Ammon's horn (tissue), 1 donor: ENCODE data around the gene PATE2.

Experiments used
- DNase-seq: peaks from one replicate; pipeline ENCODE4 v3.0.0-alpha.2; 2016; ENCODE audit warnings: low spot score

The PATE2 gene

DNA sequence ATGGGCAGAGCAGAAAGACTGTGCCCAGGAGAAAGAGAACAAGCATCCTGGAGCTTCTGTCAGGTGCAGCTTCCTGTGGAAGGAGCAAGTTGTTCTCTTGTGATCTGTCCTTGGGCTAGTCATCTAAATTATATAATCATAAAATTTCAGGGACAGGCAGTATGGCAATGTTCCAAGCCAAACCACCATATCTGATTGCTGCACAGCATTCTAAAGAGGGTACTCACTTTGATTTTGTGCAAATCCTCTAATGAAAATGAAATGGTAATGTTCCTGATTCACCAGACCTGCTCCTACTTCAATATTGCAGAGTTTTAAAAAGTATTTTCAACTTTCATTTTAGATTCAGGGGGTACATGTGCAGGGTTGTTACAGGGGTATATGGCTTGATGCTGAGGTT lies at the start of gene PATE2:
TSS of gene PATE2 (minus strand) at position 101 of the 400 bp plus-strand sequence. CDS start at position 46, 55 bp downstream.
- no peak for DNase-seq

DNA sequence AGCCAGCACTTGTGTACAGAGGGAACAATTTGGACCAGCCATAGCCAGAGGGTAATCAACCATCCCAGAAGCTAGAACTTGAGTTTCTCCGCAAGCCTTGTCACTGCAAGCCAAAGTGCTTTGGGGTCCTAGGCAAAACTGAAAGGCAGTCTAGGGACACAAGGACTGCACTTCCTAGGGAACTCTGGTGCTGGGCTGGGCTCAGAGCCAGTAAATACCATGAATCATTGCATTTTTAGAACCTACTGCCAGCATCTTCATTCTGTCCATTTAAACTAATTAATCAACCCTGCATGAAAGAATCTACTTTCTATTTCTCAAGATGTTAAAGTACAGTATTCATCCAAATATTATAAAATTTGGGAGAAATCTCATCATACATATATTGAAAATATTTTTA lies 29.3 kb upstream of the PATE2 start:
- DNase-seq, result no peak

DNA sequence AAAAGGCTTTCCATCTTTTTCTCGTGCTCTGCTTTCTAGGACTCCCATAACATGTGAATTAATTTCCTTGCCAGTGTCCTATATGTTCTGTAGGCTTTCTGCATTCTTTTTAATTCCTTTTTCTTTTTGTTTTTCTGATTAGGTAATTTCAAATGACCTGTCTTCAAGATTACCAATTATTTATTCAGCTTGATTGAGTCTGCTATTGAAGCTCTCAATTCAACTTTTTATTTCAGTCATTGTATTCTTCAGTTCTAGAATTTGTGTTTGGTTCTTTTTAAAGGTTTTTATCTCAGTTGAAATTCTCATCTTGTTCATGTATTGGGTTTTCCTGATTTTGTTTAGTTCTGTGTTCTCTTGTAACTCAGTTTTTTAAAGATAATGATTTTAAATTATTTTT lies 23.8 kb upstream of the PATE2 start:
- DNase-seq, result no peak

DNA sequence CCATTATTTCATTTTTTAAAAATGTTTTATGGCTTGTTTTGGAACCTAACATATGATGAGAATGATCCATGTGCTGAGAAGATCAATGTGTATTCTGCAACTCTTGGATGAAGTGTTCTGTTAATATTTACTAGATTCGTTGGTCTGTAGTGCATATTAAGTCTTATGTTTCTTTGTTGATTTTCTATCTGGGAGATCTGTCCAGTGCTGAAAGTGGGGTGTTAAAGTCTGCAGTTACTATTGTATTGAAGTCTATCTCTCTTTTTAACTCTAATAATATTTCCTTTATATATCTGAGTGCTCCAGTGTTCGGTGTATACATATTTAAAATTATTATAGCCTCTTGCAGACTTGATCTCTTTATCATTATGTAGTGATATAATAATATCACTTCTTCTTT lies 21.2 kb upstream of the PATE2 start:
- DNase-seq, result no peak

DNA sequence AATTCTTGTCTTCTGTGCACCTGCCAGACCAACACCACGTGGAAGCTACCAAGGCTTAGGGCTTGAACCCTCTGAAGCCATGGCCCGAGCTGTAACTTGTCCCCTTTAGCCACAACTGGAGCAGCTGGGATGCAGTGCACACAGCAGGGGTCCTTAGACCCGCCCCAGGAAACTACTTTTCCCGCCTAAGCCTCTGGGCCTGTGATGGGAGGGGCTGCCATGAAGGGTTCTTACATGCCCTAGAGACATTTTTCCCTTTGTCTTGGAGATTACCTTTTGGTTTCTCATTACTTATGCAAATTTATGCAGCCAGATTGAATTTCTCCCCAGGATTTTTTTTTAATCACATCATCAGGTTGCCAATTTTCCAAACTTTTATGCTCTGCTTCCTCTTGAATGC lies 19.0 kb upstream of the PATE2 start:
- no peak for DNase-seq

DNA sequence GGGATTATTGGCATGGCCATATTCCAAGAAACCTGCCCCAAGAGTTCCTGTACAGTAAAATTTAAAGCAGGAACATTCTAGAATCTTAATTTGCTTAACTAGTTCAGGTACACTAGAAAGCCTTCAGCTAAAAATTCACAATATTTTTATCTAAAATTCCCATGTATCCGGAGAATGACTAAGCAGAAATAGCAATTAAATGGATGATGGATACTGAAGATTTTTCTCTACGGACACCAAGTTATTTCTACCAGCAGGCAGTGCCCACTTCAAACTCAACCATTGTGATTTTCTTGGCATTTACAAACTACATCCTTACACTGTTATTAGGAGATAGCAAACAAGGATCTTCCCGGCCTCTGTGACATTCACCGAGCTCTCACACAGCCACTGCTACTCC lies 12.2 kb upstream of the PATE2 start:
- DNase-seq, result no peak

DNA sequence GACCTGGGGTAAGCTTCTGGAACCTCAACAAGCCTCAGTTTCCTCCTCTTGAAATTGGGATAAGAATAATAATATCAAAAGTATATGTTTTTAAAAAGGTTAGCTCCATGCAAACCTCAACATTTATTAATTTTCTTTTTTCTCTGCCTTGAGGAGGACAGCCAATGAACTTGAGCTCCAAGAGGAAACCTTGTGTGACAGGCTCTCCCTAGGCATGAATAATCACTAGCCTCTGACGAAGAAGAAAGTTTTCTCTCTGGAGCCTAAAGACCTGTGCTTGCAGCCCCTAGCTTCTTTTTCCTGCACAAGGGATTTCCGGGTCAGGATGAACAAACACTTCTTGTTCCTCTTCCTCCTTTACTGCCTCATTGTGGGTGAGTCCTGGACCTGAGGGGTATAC lies 9.2 kb upstream of the PATE2 start, which contains the start of gene PATE3:
TSS of gene PATE3 (plus strand) at position 301 of the 400 bp plus-strand sequence. CDS start at position 326, 25 bp downstream.
- no peak for DNase-seq

DNA sequence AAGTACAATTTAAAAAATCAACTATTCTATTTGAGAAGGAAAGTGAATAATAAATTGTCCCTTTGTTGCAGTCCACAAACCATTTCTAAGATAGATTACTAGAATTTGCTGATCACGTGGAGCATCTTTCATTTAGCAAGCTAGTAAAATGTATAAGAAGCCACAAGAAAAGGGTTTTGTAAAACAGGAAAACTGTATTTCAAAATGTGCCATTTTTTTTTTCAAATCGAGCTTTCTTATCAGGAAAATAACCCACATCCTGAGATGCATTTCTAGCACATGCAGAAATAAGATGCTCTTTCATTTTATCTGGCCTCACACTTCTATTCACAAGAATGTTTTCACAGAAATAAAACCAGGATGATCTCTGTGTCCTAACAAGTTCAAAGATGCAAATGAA lies 6.0 kb upstream of the PATE2 start:
- no peak for DNase-seq

DNA sequence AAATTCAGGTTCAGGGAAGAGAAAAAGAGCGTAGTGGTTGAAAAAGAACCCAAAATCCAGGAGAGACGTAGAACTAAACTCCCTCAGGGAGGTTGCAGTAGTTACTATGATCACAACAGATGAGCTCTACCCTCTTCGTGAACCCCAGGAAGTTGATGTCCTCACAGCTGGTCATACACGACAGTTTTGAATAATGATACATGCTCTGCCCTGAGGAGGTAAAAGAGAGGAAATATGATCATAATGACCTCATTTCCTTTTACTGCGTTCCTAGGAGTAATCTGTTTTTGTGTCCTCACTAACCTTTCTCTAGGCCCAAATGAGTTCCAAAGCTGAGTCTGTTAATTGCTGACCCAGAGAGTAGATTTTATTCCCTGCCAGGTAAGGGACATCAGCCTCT lies 1.3 kb downstream of the PATE2 start:
- no peak for DNase-seq

DNA sequence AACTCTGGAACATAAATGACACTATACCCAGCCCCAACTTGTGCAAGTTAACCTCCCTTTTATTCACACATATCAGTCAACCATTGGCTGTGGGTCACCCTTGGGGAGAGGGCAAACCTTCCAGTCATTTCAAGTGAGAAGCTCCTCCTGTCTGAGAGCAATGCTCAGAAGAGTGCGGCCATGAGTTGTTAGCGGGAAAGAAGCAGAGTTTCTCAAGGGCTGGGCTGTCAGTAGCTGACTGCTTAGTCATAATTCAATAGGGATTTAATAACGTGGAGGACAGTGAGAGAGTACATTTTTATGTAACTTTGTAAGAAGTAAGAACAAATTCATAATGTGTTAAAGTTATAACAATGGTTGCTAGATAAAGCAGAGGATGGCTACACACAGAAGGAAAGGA lies 5.1 kb downstream of the PATE2 start:
- no peak for DNase-seq

DNA sequence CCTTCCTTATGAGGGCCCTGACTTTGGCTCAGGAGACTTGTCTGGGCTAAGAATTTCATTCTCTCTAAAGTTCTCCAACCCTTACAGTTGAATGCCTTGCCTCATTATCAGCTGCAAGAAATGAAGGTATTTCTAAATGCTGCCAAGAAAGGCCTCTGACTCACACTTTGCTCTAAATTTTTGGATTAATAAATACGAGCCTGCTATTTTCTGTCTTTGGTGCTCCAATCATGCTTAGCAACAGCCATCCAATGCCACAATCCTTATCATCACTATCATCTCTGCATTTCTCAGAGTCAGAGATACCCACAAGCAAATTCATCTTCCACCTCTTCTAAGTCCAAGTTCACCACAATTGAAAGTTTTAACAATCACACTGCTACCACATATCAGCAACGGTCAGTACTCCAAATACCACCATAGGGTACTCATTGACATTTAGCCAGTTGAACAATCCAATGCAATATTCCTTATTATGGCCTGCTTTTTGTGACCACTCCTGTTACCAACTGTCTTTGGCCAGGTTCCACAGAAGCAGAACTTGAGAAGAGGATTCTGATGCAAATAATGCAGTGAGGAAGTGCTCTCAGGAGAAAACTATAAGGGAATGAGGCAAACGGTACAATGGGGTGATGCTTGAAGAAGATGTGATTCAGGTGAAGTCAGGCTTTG lies 5.7 kb downstream of the PATE2 start:
- DNase-seq, result no peak

DNA sequence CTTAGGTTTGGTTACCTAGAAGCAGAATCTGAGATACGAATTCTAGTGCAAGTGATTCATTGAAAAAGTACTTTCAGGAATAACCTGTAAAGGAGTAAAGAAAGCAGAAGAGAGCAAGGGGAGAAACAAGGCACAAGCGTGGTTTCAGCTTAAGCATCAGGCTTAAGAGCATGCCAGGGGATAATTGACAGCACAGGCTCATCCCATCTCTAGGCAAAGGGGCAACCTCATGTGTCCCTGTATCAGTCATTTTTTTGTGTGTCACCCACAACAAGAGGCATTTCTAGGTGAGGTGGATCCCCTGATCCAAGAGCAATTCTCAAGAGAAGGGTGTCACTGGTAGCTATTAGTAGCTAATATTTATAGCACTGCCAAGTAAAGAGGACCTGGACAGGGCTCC lies 8.0 kb downstream of the PATE2 start:
- DNase-seq, result no peak

DNA sequence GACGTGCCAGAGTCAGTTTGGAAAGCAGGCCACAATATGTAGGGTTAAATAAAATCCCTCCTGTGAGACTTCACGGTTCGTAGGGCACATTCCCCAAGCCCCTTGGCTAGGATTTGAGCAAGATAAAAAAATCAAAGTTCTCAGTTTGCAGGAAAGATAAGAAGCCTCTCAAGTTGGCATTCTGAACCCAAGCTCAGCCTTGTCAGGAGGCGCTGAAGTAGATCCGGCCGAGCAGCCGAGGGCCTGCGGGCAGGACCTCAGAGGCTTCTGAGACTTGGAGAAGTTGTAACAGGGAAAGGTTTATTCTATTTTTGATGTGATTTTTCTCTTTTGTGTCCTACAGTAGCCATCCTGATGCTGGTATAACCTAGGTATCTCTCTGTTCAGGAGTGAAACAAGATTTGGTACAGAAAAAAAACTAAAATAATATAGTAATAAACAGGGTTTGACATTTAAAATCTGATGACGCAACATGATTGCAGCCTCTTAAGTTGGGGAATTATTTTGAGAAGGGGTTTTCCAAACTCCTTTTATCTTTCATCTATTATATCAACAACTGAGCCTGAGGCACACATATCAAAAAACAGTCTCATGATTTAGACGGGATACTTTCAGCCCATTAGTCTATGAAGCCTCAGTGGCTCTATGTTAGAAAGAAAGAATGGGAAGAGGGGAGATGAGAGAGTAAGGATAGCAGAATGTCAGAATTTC lies 10.1 kb downstream of the PATE2 start:
- no peak for DNase-seq

DNA sequence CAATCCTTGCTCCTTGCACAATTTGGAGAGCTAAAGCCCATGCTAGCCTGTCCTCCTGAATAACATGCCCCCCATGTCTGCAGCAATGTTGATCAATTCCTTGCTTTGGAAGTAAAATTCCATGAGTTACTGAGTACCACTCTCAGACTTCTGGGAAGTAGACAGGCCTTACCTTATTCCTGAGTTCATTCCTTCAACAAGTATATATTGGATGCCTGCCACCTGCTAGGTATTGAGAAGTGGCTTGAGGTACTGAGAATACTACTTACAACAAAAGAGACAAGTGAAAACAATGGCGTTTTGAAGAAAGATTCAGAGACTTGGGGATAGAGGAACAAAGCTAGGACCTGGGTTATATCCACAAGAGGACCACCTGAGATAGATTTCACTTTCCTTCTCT lies 12.4 kb downstream of the PATE2 start:
- no peak for DNase-seq

DNA sequence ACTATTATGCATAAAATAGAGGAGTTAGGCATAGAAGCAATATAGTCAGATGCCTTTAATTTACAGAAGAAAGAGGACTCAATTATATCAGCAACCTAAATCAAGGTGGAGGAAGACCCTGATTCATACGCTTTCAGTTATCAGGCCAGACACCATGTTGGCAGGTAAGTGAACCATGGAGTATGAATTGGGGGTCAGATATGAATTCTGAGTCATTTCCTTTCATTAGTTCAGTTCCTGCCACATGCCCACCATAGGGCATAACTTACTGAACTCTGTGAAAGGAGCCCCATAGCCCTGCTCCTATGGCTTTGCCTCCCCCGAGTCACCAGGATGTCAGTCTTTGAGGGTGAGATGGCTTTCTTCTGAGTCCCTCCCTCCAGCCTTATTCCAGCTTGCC lies 15.1 kb downstream of the PATE2 start:
- no peak for DNase-seq

DNA sequence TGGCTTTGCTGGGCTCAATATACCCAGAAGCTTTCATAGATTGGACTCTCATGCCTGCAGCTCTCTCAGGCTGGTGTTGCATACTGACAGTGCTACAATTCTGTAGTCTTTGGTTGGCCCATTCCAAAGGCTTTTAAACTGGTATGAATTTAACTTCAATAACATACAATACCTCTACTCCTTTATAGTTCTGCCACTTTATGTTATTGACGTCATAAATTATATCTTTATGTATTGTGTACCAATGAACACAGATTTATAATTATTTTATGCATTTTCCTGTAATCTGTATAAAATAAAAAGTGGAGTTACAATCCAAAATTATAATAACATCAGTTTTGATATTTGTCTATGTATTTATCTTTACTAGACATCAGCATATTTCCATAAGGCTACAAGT lies 16.2 kb downstream of the PATE2 start:
- DNase-seq, result no peak

DNA sequence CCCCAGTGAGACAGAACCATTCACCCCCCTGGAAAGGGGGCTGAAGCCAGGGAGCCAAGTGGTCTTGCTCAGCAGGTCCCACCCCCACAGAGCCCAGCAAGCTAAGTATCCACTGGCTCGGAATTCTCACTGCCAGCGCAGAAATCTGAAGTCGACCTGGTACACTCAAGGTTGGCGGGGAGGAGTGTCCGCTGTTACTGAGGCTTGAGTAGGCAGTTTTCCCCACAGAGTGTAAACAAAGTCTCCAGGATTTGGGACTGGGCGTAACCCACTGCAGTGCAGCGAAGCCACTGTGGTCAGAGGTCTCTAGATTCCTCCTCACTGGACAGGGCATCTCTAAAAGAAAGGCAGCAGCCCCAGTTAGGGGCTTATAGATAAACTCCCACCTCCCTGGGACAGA lies 22.6 kb downstream of the PATE2 start:
- DNase-seq, result no peak

DNA sequence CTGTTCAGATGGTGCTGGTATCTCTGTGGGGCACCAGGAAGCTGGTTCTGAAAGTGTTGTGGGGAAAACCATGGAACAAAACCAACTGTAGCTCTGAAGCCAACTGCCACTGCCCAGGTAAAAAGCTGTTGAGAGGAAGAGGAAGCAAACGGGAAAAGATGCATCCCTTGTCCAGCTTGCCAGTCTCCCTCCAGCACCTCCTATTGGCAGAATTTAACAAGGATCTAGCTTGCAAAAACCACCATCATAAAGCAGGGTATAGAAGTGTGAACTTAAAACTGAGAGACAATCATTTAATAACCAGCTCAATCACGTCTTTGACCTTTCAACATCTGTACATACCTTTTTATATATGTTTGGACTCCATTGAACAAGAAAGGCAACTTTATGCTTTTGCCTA lies 28.0 kb downstream of the PATE2 start:
- no peak for DNase-seq

DNA sequence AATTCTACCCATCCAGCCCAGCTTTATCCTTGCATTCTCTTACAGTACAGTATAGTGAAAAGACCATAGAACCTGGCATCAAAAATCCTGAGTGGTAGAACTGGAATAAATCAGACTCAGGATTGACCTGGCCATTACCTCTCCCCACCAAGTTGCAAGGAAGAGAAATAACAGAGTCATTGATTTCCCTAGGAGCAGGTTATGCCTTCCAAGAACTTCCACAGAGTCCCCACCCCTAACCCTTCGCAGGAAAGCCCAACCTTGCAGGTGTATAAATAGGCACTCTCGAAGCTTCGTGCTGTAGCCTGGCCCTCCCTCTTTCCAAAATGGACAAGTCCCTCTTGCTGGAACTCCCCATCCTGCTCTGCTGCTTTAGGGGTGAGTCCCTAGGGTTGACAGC lies 32.6 kb downstream of the PATE2 start, which contains the start of gene PATE1:
TSS of gene PATE1 (plus strand) at position 301 of the 400 bp plus-strand sequence. CDS start at position 327, 26 bp downstream.
- no peak for DNase-seq

DNA sequence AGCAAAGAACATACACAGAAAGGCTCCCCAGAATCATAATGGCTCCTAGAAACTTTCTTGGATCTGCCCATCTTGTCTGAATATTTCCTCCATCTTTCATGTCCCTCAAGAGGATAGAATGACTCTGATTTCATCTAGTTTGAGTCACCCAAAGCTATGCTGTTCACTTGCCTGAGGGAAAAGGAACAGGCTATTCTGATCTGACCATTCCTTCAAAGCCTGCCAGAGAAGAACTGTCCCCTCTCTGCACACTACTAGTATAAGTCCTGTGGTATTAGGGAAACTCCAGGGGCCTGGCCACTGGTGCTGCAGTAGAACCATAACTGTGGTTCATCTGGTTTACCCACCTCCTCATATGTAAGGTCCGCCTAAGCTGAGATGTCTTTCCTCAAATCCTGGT lies 34.9 kb downstream of the PATE2 start:
- no peak for DNase-seq

DNA sequence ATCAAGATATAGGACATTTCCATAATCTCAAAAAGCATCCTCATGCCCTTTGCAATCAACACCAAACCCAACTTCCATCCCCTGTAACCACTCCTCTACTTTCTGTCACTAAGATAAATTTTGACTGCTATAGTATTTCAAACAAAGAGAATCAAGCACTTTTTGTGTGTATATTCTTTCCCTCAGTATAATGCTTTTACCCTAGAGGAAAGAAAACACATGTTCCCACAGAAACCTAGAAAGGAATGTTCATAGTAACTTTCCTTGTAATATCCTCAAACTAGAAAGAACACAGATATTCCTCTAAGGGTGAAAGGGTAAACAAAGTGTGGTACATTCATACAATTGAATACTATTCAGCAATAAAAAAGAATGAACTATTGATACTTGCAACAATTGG lies 38.0 kb downstream of the PATE2 start:
- DNase-seq, result no peak

DNA sequence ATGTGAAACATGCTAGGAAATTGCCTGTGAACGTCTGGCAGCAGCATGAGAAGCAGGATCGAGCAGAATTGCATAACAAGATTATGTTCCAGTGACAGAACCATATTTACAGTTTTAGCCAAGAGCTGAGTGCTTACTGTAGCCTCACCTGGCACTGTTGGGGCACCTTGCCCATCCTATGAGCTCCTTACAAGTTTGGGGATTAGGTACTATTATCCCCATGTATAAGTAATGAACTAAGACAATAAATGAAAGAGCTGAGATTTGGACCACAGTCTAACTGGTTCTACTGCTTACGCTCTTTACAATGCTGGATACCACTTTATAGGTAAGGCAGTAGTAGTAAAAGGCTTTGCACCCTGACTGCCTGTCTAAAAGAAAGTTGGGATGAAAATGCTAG lies 49.7 kb downstream of the PATE2 start:
- no peak for DNase-seq
